Measurements from ENCODE around the gene IL1RAPL1. TPM values are rescaled to one million over a fixed set of nuclear protein-coding genes. Genes with fewer than 3 reads are reported as not detected.
A peak's percentile ranks its signal among the peaks of the same experiment; 100 is the strongest.

IL1RAPL1 gene
- total RNA-seq, 1 donor from 2014 or later = 2.7 TPM

- Mint-ChIP-seq H3K27me3 (ENCODE audit: low read depth) (no peaks in the 10 kb centered on the region), H3K27ac (ENCODE audit: unreplicated experiment) (peak overlapping the region; percentile 68), H3K36me3 (ENCODE audit: low read depth) (no peaks in the 10 kb centered on the region), H3K4me3 (peak overlapping the region; percentile 31), H3K9me3 (peaks cover 2% of the 10 kb centered on the region), H3K4me1 (peaks cover 17% of the 10 kb centered on the region)
- DNase-seq (ENCODE audit: low read depth, low spot score) = no peak
- TF ChIP-seq CTCF (conservative IDR thresholded peaks at IDR 0.05) = no peak
Measured at GRCh38 chrX:28889591-28890090, 302.4 kb downstream of the IL1RAPL1 start.

GRCh38 chrX:28901637-28902036, 314.4 kb downstream of the IL1RAPL1 start:
- Mint-ChIP-seq H3K9me3 (peaks cover 11% of the 10 kb centered on the region), H3K4me1 (peaks cover 11% of the 10 kb centered on the region), H3K36me3 (ENCODE audit: low read depth) (peaks cover 5% of the 10 kb centered on the region), H3K4me3 (no peak overlapping the region), H3K27ac (ENCODE audit: unreplicated experiment) (no peak overlapping the region), H3K27me3 (ENCODE audit: low read depth) (no peaks in the 10 kb centered on the region)
- TF ChIP-seq CTCF (conservative IDR thresholded peaks at IDR 0.05) = no peak
- DNase-seq (ENCODE audit: low read depth, low spot score) = no peak

- Mint-ChIP-seq H3K36me3 (ENCODE audit: low read depth) (no peaks in the 10 kb centered on the region), H3K9me3 (peaks cover 3% of the 10 kb centered on the region), H3K27ac (ENCODE audit: unreplicated experiment) (no peak overlapping the region), H3K27me3 (ENCODE audit: low read depth) (no peaks in the 10 kb centered on the region), H3K4me1 (peaks cover 12% of the 10 kb centered on the region), H3K4me3 (no peak overlapping the region)
- TF ChIP-seq CTCF (conservative IDR thresholded peaks at IDR 0.05) = no peak
- no peak for DNase-seq (ENCODE audit: low read depth, low spot score)
Measured at GRCh38 chrX:28910487-28910886, 323.2 kb downstream of the IL1RAPL1 start.

- no peaks in the 10 kb centered on the region for H3K27me3 Mint-ChIP-seq (ENCODE audit: low read depth)
Measured at GRCh38 chrX:28920153-28920943, 333.1 kb downstream of the IL1RAPL1 start.

GRCh38 chrX:28922106-28922505, 334.9 kb downstream of the IL1RAPL1 start:
- Mint-ChIP-seq H3K27ac (ENCODE audit: unreplicated experiment) (no peak overlapping the region), H3K4me3 (no peak overlapping the region), H3K4me1 (peaks cover 11% of the 10 kb centered on the region), H3K9me3 (peaks cover 3% of the 10 kb centered on the region), H3K36me3 (ENCODE audit: low read depth) (no peaks in the 10 kb centered on the region), H3K27me3 (ENCODE audit: low read depth) (no peaks in the 10 kb centered on the region)
- TF ChIP-seq CTCF (conservative IDR thresholded peaks at IDR 0.05) = no peak
- no peak for DNase-seq (ENCODE audit: low read depth, low spot score)

More at GRCh38 chrX:28920153-28920943, 333.1 kb downstream of the IL1RAPL1 start:
- Mint-ChIP-seq H3K9me3 (peaks cover 3% of the 10 kb centered on the region), H3K4me3 (no peak overlapping the region), H3K36me3 (ENCODE audit: low read depth) (no peaks in the 10 kb centered on the region), H3K27ac (ENCODE audit: unreplicated experiment) (no peak overlapping the region), H3K4me1 (peaks cover 18% of the 10 kb centered on the region)
- no peak for DNase-seq (ENCODE audit: low read depth, low spot score)
- no peak for TF ChIP-seq CTCF (conservative IDR thresholded peaks at IDR 0.05)
